ENCODE data around the gene SDC1.

SDC1 gene

DNA sequence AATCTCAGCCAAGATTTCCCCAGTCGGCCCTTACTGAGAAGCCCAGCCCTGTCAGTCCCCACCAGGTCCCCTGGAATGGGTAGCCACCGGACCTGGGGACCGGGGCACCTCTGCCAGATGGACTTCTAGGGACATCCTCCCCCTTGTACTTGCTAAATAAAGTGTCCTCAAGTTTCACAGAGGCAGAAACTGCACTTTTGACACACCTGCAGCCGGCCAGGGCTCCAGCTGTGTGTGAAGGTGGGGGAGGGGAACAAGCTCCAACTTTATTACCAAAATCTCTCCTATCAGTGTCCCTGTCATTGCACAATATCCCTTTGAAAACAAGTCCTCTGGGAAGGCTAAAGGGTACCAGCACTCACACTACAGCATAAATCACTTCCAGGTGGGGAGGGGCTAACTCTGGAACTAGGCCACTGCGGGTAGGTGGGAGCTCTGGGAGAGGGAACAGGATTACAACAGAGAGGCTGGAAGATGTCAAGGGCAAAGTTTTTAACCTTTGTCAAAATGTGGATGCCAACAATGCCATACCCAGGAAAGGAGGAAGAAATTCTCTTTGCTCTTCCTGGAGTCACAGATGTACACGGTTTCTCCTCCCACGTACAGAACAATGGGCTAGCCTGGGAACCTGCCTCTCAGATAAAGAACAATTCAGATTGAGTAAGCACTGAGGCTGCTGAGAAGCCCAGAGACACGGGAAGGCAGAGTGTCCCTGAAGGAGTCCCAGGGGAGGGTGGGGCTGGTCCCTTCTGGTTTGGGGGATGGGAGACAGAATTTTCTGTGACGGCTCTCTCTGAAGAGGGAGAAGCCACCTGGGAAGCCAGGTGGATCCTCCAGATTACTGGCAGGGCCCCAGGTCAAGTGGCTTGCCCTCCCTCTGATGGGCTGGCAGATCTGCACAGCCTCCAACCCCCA is 11.0 kb downstream of the SDC1 start:
- no peak for DNase-seq

DNA sequence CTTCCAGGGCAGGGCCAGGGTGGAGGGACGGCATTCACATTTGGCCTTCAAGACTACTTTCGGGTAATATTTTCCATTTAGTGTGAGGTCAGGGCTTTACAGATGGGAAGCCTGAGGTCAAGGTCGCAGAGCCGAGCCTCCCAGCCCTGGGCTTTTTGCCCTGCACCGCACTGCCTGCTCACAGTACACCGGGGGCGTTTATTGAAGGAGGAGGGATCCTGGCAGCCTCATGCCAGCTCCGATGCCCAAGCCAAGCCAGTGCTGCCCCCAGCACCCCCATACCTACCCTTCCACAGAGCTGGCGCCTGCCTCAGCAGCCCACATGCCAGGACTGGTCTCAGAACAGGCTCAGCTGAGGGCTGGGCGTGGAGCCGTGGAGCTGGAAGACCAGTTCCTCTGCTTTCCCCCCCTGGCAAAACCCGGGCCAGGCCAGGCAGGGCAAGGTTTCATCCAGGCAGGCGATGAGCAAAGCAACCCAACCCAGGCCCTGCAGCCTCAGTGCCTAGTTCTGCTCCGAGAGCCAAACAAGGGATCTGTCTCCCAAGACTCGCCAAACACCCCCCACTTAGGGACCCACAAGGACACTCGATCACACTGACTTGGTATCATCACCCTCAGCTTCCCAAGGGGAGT is 11.9 kb downstream of the SDC1 start:
- DNase-seq: no peak

DNA sequence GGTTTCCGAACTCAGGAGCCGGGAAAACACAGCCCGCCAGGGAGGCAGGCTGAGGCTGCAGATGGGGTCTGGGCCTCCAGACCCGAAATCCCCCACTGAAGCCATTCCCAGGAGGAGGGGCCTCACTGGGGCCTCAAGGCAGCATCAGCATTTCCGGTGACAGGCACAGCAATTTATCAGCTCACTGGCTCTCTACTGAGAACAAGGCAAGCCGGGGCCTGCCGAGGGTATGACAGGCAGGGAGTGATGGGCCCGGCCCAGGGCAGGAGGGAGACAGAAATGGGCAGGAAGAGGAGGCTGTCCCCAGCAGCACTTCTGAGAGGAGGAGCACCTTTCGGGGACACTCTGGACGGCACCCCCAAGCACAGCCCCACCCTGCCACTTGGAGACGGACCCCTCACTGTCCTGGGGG is 12.5 kb downstream of the SDC1 start:
- no peak for DNase-seq

DNA sequence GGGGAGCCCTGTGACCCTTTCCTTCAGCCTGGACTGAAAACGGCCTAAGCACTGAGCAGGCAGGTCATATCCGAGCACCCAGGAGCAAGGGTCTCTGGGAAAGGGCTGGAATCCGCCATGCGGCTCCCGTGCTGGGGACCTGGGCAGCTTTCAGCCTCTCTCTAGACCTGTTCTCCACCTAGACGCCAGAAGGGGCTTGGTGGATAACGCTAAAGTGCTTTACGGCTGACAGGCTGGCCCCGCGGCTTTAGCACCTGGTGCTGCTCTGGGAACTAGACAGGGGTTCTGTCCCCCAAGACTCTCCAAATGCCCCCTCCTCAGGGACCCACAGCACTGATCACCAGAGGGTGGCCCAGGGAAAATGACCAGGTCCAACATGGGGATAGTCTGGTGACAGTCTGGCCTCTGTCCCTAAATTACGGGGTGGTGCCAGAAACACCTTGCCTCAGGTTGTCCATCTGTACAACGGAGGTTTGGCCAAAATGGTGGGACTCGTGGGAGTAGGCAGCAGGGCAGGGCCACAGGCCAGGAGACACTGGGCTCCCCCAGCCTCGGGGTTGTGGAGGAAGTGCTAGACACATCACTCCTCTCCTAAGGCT is 13.0 kb downstream of the SDC1 start:
- DNase-seq: no peak

DNA sequence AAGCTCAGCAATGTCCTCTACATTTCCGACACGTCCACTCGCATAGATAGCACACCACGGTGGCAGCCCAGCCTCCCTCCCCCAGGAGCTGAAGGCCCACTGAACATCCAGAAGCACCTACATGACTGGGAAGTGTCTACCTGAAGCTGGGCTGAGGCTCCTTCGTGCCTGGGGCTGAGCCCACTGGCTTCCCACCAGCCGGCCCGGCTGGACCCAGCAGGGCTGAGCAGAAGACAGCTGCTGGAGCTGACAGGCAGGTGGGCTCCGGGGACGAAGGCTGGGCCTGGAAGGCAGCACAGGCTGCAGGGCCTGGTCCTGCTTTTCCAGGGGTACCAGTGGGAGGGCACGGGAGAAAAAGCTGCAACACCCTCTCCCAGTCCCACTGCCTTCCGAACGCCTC is 13.5 kb downstream of the SDC1 start:
- no peak for DNase-seq

DNA sequence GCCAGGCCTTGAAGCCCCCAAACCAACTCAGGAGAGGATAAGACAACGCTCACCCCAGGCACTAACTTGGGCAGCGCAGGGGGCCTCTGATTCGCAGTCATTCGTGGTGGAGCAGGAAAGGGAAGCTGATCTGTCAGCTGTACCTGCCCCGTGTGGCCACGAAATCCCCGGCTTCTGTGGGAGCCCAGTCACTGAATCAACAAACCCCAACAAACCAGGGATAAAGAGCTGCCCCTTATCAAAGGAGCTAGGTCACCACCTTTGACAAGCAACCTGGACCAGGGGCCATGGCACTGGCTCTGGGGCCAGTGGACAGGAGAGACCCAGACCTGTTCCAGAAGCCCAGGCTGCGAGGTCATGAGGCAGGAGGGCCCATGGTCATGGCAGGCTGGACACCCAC is 14.5 kb downstream of the SDC1 start:
- no peak for DNase-seq

DNA sequence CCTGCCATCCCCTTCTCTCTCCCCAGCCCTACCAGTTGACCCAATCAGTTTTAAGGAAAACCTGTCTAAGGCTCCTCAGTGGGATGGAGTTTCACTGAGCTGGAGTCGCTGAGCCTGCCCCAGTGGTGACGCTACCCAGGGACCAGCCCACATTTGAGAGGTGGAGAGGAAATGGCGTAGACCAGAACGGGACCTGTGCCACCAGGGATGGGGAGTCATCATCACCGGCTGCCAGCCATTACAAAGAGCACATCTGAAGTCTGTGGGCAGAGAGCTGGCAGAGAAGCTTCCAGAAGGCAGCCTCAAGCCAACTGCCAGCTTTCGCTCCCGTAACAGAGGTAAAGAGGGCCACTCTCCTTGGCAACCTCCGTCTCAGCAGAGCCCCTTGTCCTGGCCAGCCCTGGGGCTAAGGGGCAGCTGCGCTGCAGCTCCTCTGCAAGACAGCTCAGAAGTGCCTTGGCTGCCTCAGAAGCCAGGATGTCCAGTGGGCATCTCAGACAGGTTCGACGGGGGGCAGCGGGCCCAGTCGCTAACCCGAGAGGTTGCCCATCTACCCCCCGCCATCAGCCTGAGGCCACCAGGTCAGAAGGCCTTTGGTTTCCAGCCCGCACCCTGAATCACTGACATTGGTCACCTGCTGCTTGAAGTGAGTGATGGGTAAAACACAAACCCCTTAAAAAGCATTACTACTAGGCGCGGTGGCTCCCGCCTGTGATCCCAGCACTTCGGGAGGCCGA is 15.4 kb downstream of the SDC1 start:
- no peak for DNase-seq

DNA sequence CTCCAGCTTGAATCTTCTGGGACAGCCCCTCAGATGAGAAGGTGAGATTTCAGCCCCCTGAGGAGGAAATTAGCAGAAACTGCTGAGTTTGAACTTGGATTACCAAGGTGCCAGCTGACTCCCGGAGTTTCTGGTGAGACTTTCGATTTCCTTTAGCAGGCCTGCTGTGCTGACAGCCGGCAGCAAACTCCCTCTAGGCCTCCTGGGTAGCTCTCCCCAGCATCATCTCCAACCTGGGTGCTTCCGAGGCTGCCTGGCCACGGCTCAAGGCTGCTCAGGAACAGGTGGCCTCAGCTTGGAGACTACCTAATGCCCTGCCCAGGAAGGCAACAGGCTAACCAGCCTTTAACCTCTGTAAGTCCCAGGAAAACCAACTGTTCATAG is 16.5 kb downstream of the SDC1 start:
- no peak for DNase-seq

DNA sequence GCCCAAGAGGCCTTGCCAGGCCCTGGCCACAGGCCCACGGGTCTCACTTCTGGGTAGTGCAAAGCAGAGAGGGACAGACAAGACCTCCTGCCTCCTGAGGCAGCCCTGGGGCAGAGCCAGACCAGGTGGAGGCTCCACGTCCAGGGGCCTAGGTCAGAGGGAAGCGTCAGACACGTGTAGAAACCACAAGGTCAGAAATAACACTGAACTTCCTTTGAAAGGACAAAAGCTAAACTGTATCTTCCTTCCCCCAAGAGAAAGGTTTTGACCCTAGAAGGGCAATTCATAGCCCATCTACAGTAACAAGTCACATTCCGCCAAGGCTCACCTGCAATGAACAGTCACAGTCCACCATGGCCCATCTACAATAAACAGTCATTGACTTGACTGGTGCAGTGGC is 17.9 kb downstream of the SDC1 start:
- no peak for DNase-seq

DNA sequence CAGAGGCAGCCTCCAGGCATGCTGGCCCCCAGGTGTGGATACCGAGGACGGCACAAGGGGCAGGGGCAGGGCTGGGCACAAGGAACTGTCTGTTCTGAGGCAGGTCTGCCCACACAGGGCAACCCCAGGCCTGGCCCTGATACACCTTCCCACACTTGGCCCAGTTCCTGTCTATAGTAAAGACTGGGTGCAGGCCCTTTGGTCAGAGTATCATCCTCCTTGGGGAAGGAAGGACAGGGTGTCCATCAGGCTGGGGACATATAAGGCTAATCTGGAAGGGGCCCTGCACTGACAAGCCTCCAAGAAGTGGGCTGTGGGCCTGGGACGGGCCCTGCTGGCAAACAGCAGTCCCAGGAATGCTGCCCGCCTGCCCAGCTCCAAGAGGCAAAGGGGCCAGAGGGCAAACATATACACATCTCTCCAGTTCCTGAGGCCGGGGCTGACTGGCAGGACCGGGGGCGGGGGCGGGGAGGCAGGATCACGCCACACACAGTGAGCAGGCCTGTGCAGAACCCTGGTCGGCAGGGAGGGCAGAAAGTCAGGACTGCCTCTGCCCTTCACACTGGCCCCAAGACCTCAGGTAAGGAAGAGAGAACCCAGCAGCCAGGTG is 18.9 kb downstream of the SDC1 start:
- no peak for DNase-seq

DNA sequence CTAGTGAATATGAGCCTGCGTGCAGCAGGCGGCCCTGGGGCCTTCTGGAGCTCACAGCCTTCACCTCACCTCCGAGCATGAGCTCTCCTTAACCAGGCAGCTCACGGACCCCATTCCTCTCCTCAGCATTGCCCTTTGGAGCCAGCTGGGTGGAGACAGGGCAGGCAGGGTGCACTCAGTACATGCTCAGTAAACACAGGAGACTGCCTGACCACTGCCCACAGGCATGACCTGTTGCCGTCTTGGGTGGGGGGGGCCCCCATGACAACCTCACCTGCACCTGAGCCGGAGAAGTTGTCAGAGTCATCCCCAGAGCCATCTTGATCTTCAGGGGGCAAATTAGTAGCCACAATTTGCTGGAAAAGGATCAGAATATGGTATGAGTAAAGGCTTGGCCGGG is 19.9 kb downstream of the SDC1 start:
- DNase-seq: no peak

DNA sequence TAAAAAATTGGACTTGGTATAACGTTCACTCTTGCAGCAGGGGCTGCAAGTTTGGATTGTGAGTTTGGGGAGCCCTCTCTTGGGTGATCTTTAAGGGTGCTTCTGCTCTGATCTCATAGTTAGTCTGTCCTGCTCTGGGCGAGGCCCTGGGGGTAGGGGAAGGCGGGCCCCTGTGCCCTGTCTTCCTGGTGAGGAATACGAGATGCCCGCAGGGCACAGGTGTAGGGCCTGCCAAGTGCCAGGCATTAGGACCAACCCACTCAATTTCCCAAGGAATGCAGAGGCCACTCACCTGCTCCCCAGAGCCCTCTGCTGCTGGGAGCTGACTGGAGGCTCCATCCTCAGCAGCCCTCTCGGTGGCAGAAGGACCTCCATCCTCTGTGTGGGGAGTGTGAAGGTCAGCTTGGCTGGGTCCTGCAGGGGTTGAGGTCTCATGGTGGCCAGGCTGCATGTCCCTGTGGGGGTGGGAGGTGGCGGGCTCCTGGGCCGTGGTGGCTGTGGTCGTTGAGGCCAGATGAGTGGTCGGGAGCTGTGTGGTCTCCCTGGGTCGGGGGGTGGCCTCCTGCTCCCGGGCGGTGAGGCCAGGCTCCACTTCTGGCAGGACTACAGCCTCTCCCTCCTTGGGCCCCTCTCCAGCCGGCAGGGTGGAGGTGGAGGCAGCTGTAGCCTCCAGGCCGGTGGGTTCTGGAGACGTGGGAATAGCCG is 21.3 kb downstream of the SDC1 start:
- DNase-seq: no peak

DNA sequence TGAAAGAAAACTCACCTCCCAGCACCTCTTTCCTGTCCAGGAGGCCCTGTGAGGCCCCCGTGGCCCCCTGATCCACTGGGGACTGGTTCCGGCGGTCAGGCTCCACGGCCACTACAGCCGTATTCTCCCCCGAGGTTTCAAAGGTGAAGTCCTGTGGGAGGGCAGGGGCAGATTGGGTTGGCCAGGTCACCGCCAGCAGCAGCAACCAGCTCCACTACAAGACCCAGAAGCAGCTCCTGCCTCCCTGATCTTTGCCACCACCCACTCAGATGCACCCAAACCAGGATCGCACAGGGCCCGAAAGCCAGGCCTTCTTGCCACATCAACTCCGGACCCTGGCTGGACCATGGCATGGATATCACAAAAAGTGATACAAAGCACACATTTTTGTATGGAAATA is 21.9 kb downstream of the SDC1 start:
- no peak for DNase-seq

DNA sequence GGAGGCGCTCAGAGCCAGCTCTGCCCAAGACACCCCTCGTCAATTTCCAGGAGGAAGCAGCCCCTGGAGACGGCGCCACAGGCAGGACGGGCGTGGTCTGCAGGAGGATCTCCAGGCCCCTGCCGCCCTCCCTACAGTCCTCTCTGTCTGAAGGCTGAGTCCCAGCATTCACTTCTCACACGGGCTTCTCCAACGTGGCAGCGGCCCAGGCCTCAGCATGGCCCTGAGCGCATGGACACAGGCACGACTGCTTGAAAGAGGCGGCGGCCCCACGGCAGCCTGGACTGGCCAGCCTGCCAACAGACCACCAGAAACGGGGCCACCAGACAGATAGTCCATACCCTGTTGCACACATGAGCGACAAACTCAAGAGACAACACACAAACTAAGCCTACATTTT is 23.3 kb downstream of the SDC1 start:
- DNase-seq: no peak

DNA sequence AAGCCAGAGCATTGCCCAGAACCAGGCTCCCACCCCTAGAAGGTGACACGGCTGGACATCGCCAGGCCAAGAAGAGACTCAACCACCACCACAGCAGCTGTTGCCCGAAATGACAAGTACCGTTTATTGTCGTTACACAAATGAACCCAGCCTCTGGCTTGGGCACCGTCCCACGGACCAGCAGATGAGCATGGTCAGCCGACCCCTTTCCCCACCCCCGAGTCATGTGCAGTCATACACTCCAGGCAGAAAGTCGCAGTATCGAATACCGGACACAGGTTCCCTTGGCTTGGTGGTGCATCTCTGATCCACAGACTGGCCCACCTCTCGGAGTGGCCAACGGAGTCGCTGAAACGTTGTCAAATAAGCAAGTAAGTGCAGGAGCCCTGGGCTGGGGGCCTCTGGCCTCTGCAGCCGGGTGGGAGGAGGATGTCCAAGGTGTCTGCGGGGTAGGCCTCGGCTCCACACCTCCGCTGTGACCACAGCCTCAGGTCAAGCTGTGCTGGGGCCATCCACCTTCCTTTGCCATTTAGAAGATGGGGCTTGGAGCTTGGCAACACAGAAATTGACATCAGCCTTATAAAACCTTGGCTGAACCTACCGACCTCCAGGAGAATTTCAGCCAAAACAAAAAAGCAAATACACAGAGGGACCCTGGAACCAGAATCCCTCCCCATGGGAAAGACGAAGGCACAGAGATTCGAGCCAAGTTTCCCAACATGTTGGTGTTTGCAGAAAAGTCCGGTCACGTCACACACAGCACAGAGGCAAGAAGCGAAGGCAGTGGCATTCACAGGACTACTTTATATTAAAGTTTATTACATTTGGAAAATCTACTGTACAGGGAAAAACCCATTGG is 24.0 kb downstream of the SDC1 start:
- no peak for DNase-seq

DNA sequence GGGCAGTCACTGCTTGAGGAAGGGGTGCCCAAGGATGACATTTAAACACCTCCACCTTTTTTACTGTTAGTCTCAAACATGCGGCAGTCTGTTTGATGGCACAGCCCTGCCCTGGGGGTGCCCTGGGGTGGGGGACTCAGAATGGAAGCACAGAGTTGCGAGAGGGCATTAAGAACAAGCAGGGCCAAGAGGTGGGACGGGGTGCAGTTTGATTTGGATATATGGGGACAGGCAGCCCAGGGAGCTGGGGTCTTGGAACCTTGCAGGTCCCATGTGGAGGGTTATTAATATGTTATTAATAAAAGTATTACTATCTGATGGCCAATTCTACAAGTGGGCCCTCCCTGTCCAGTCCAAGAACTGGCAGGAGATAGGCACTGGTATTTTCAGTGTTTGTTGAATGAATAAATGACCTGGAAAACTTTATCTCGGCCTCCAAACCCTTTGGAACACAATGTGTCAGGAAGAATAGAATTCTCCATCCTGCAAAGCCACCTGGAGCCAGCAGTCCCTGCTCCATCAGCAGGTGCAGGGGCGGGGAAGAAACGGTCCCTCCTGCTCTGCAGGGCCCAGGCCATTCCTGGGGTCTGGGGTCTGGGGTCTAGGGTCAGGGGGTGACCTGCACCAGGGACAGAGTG is 25.2 kb downstream of the SDC1 start:
- DNase-seq: no peak

DNA sequence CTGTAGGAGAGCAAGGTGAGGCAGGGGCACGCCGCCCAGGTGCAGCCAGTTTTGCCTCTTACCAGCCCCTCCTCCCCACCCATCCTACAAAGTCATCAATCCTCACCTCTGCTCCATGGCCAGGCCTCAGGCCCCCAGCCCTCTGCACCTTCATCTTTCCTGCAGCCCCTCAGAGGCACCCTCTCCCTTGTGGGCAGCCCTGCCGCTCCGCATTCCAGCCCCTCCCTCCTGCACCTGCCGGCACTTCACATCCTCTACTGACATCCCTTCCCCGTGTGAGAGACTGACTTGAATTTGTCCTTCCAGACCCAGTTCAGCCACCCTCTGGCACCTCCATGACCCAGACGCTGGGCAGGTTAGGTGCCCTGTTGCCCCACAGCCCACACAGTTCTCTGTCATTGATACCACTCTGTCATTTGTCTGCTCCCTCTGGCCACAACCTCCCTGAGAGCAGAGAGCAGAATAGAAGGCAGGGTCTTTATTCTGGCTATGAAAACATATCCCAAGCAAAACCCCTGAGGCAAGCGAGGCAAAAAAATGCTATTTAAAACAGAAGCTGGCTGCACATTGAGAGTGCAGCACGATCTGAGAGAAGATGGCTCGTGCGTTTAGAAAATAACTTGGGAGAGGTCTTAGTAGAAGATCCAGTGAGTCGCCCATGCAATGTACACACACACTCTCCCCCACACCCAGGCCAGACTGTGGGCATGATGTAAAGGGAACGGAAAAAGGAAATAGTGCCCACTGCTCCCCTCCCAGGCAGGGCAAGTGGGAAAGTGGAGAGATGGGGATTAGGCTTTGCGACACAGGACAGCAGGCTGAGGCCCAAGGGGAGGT is 25.9 kb downstream of the SDC1 start:
- no peak for DNase-seq

DNA sequence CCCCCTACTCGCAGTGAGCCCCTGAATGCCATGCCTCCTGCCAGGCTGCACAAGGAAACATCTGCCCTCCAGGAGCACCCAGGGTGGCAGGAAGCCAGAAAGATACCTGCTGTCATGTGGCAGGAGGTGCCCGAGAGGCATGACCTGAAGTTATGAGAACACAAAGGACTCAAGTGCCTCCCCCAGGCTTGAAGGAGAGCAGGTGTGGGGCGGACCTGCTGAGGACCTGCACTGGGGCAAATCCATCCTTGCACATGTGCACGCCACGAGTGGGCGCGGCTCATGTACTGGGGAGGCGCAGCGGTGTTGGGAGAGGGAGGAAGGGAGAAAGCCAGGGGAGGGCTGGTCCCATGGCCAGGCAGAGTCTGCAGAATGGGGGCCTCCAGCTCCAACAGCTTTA is 26.9 kb downstream of the SDC1 start:
- DNase-seq: no peak

DNA sequence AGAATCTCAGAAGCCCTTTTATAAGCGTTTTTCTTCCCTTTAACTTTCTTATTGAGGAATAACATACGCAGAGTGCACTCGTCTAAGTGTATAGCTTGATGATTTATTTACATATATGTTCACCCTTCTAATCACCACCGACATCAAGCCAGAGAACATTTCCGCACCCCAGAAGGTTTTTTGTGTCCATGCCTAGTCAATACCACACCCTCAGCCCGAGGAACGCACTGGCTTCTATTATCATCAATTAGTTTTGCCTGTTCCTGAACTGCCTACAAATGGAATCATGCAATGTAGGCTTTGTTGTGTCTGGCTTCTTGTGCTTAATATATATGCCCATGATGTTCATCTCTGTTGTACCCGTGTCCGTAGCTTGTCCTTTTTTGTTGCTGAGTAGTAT is 27.7 kb downstream of the SDC1 start:
- no peak for DNase-seq

DNA sequence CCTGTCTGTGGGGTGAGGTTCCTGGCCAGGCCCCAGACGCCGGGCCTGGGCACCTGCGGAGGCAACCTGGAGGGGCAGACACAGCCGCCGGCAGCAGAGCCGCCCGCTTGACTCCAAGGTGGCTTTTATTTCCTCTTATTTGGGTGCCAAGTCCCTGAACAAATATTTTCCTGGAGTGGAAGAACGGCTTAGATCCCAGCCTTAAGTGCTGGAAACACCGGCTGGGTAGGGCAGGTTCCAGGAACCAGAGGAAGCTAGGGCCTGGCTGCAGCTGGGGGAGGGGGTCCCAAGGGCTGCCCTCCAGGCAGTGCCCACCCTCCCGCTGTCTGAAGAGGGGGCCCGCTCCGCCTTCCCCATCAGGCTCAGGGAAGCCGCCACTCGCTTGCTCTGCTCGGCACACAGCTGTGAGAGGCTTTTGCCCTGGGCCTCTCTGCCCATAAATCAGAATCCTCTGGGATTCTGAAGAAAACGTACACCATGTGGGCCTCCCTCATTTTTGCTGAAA is 28.2 kb downstream of the SDC1 start:
- no peak for DNase-seq
